Measurements from ENCODE around the gene TOP1. TPM values are rescaled to one million over a fixed set of nuclear protein-coding genes. Genes with fewer than 3 reads are reported as not detected.

Gene TOP1
- 19.8 and 26.7 TPM in 2 replicates for total RNA-seq

DNA sequence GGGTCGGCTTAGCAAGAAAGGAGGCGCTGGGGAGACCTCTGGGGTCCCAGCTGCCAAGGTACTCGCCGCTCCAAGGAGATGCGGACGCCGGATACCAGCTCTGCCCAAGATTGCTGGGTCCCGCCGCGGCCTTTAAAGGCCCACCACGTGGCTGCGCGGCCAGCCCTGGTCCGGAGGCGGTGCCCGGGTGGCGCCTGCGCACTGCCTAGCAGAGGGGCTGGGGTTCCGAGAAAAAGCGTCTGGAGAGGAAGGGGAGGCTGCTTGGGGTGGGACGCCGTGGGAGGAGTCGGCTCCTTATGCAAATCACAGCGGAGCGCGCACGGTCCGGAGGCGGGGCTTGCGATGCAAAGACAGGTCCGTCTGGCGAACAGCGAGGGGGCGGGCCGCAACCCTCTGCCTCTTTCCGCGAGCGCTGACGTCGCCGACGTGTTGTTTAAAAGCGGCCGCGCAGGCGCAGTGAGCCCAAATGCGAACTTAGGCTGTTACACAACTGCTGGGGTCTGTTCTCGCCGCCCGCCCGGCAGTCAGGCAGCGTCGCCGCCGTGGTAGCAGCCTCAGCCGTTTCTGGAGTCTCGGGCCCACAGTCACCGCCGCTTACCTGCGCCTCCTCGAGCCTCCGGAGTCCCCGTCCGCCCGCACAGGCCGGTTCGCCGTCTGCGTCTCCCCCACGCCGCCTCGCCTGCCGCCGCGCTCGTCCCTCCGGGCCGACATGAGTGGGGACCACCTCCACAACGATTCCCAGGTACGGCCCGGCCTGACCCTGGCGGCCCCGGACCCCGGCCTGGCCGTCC is at the start of gene TOP1:
Gene TOP1, plus strand, starts transcription at position 464 of the 791 bp plus-strand sequence. Its CDS starts 246 bp downstream, at position 710.

DNA sequence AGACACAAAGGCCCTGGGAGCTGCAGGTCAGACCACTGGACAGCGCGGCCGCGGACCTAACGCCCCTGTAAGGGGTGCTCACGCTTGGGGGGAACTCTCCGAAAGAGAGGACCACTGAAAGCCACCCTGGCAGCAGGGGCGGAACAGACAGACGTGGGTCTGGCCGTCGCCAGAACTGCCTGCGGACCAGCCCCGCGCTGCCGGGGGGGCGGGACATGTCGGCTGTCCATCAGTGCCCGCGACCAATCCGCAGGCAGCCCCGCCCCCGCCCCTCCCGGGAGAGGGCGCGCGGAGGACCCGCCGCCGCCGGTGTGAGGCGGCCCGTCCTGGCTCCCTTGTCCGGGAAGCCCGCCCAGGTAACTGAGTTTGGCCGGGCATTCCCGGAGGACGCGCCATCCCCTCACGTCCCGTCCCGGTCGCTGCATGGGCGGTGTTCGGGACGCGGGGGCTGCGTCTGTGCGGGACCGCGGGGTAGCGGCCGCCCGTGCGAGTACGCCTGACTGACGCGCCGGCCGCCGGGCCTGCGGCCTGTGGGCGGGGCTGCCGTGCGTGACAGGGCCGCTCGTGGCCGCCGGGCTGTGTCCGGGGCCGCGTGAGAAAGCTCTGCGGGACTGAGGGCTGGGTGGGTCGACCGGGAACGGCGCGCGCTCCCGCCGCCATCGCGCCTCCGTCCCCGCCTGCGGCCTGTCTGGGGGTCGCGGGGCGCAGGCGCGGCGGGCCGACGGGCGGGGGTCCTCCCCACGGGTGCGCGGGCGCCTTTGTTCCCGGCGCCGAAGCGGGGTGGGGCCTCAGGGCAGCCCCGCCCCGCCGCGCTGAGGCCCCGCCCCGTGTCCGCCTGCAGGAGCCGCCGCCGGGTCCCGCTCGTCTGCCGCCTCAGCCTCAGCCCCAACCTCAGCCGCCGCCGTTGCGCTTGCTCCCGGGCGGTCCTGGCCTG is 108.3 kb downstream of the TOP1 start, which contains the start of gene PLCG1:
Gene PLCG1, plus strand, starts transcription at position 864 of the 934 bp plus-strand sequence. CDS start 99 bp downstream, outside the sequence.

Other genes with a start within 250 kb of the TOP1 start
- 48.5 and 62.0 TPM in 2 replicates for gene PLCG1, start 108.7 kb downstream of the TOP1 start, total RNA-seq

All from airway epithelial cell (primary cell).